IPS DF 6.9 (cell line): ENCODE results near the gene TUBA3E.
"Not testable (repeated sequence)": the region's sequence is repeated elsewhere in the genome, so short reads cannot be mapped to it uniquely, and the experiment has no call there.

Experiments used
- DNase-seq: peaks from one replicate; pipeline ENCODE4 v3.0.0-alpha.2; 2013; ENCODE audit warnings: low read depth, low spot score
- H3K27ac ChIP-seq: one replicate; pipeline ENCODE4 v1.5.1; 2013; ENCODE audit warnings: low read length, control low read depth
- H3K27me3 ChIP-seq: 2 replicates; pipeline ENCODE4 v1.6.1; 2013; ENCODE audit warnings: mild to moderate bottlenecking, low read length; ENCODE audit not compliant: control insufficient read depth, insufficient read depth
- H3K36me3 ChIP-seq: 2 replicates; pipeline ENCODE4 v1.6.1; 2013; ENCODE audit warnings: low read length; ENCODE audit not compliant: control insufficient read depth, insufficient read depth
- H3K4me1 ChIP-seq: 2 replicates; pipeline ENCODE4 v1.6.1; 2013; ENCODE audit warnings: low read length; ENCODE audit not compliant: control insufficient read depth, insufficient read depth
- H3K4me3 ChIP-seq: 2 replicates; pipeline ENCODE4 v1.5.1; 2013; ENCODE audit warnings: mild to moderate bottlenecking, low read length
- H3K9me3 ChIP-seq: 2 replicates; pipeline ENCODE4 v1.6.1; 2013; ENCODE audit warnings: low read length, inconsistent platforms; ENCODE audit not compliant: control insufficient read depth, insufficient read depth
- WGBS: extraction: QIAGEN DNeasy Blood & Tissue Kit; methylation state at CpG from one replicate; pipeline ENCODE4 v1.1.7; 2013; ENCODE audit warnings: mixed read lengths, missing lambda C conversion rate; ENCODE audit not compliant: insufficient read length, insufficient coverage; 5-methylcytosine and 5-hydroxymethylcytosine counted together

The TUBA3E gene

DNA sequence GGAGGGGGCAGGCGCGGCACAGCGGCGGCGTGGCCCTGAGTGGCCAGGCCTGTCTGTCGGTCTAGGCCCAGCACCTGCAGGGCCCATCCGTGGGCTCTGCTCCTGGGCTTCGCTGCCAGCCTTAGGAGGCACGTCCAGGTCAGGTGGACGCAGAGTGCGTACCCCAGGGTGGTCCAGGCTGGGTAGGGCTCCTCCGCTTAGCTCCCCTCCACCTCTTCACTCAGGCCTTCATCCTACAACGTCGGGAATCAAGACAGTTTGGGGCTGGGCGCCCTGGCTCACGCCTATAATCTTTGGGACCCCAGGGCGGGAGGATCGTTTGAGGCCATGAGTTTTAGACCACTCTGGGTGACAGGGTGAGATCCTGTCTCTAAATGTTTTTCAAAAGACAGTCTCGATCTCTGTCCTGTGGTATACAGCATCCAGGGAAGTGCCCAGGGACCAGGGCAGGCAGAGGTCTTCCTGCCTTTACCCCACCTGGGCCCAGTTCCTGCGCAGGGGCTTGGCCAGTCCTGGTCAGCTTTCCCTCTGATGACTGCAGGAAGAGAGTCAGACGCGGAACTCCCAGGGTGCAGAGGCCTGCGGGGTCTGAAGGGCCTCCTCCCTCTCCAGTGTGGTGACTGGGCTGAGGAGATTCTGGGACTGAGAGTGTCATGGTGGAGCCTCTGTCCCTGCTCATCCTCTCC is 15.3 kb downstream of the TUBA3E start:
- not testable (repeated sequence) for H3K27ac ChIP-seq, DNase-seq, H3K27me3 ChIP-seq, H3K4me1 ChIP-seq, H3K36me3 ChIP-seq, H3K9me3 ChIP-seq
- no CpG with 5 or more reads among the region's 23 CpGs for WGBS
- H3K4me3 ChIP-seq, result peak overlapping the region; percentile 37; the same call in 1 of the 2 replicates

DNA sequence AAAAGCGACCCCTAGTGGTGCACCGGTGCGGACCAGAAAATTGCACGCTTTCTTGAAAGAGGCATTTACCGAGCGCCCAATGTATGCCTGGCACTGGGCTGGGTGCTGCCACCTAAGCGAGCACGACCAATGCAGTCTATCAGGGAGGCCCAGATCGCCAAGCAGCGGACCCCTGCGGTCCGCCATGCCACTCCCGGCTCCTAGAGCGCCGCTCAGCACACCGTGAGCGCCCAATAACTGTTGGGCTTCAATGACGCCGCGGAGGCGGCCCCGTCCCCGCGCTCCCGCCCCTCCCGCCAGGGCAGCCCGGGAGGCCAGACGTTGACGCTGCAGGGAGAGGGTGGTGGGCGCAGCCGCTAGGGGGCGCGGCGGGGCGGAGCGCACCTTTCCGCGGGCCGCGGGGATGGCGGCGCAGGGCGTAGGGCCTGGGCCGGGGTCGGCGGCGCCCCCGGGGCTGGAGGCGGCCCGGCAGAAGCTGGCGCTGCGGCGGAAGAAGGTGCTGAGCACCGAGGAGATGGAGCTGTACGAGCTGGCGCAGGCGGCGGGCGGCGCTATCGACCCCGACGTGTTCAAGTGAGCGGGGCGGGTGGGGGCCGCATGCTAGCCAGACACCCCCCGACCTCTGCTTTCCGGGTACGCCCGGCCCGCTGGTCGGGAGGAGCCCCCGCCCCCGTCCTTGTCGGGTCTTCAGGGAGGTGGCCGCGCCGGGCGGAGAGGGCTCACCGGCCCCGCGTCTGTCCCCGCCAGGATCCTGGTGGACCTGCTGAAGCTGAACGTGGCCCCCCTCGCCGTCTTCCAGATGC is 16.2 kb downstream of the TUBA3E start, which contains the start of gene MZT2B:
Gene MZT2B, plus strand, starts transcription at position 383 of the 803 bp plus-strand sequence. Its CDS starts 21 bp downstream, at position 404.
- not testable (repeated sequence) for H3K4me1 ChIP-seq, H3K27me3 ChIP-seq, H3K27ac ChIP-seq, H3K36me3 ChIP-seq, H3K9me3 ChIP-seq
- WGBS, result no CpG with 5 or more reads among the region's 86 CpGs
- DNase-seq, result peak; percentile 52
- H3K4me3 ChIP-seq, result peak within 1 kb of the TSS; percentile 80

DNA sequence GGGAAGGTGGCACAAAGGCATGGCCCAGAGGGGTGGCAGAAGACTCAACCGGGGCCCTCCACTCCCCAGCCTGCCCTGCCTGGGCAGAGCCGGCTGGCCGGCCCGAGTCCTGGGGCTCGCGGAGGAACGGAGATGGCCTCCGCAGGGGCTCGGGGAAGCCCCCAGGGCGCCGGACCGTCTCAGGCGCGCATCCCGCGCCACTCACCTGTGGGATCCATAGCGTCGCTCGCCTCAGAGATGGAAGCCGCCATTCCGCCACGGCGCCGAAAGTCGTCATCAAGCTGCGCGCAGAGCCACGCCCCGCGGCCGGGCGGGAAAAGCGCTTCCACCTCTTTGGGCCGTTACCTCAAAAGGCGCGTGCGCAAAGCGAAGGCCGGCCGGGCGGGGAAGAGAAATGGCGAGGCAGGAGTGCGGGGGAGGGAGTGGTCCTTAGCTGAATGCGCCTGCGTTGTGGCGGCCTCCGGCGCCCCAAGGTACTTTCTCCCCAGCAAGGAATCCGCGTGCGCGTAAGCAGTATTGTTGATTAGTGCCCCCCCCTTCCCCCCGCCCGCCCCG is 16.8 kb downstream of the TUBA3E start, which contains the start of gene SMPD4:
Gene SMPD4, minus strand, starts transcription at position 278 of the 555 bp plus-strand sequence. CDS start 5,010 bp downstream, outside the sequence.
- Histone ChIP-seq H3K4me1 (no peaks in the 10 kb centered on the region), H3K9me3 (no peaks in the 10 kb centered on the region), H3K36me3 (peaks cover 6% of the 10 kb centered on the region; the same call in 1 of the 2 replicates), H3K27me3 (no peaks in the 10 kb centered on the region), H3K4me3 (peak within 1 kb of the TSS; percentile 80), H3K27ac (no peak within 1 kb of the TSS)
- peak; percentile 71 for DNase-seq
- no CpG with 5 or more reads among the region's 55 CpGs for WGBS

GRCh38 chr2:130180404-130181324 is 17.6 kb downstream of the TUBA3E start:
- H3K9me3 ChIP-seq, H3K36me3 ChIP-seq, H3K4me1 ChIP-seq, H3K27me3 ChIP-seq, DNase-seq, H3K27ac ChIP-seq: not testable (repeated sequence)
- WGBS, result no CpG with 5 or more reads among the region's 38 CpGs
- H3K4me3 ChIP-seq, result peak overlapping the region; percentile 80

- not testable (repeated sequence) for H3K27ac ChIP-seq, H3K9me3 ChIP-seq, H3K4me1 ChIP-seq, DNase-seq, H3K27me3 ChIP-seq, H3K36me3 ChIP-seq, H3K4me3 ChIP-seq
- no CpG with 5 or more reads among the region's 5 CpGs for WGBS
Measured at GRCh38 chr2:130174866-130175265, 23.4 kb downstream of the TUBA3E start.

DNA sequence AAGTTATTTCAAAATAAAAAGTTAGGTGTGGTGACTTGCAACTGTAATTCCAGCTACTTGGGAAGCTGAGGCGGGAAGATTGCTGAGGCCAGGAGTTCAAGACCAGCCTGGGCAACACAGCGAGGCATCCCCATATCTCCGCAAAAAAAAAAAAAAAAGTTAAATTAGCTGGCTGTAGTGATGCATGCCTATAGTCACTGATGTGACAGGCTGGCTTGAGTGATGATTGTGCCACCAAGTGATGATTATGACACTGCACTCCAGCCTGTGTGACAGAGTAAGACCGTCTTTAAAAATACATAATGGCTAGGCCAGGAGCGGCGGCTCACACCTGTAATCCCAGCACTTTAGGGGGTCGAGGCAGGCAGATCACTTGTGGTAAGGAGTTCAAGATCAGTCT is 28.3 kb downstream of the TUBA3E start:
- no CpG with 5 or more reads among the region's 7 CpGs for WGBS
- DNase-seq, result no peak
- peaks cover 24% of the 10 kb centered on the region for H3K36me3 ChIP-seq

DNA sequence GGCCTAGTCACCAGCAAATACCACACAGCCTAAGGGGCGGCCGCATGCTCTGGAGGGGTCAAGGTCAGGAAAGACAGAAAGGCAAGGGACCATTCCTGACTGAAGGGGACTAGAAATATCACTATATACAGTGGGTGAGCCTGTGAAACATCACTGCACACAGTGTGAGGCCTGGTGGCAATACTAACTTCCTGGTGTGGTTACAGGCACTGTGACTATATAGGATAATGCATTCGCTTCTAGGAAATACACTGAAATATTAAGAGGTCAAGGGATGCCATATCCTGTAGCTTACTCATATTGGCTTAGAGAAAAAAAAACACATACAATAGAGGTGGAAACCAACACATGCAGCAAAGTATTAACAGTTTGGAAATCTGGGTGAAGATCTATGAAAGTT is 29.1 kb downstream of the TUBA3E start:
- peaks cover 24% of the 10 kb centered on the region for H3K36me3 ChIP-seq
- H3K4me1 ChIP-seq, H3K27me3 ChIP-seq, H3K27ac ChIP-seq, H3K9me3 ChIP-seq, H3K4me3 ChIP-seq, DNase-seq: not testable (repeated sequence)
- no CpG with 5 or more reads among the region's 3 CpGs for WGBS

More for the DNA sequence above, 28.3 kb downstream of the TUBA3E start:
- Histone ChIP-seq H3K4me1 (no peaks in the 10 kb centered on the region), H3K4me3 (no peak overlapping the region), H3K27ac (no peak overlapping the region), H3K9me3 (no peaks in the 10 kb centered on the region), H3K27me3 (no peaks in the 10 kb centered on the region)

GRCh38 chr2:130166611-130167010 is 31.6 kb downstream of the TUBA3E start:
- H3K27ac ChIP-seq, result not testable (repeated sequence)
- WGBS, result no CpG with 5 or more reads among the region's 3 CpGs
- H3K36me3 ChIP-seq, result peaks cover 29% of the 10 kb centered on the region; the same call in 1 of the 2 replicates

DNA sequence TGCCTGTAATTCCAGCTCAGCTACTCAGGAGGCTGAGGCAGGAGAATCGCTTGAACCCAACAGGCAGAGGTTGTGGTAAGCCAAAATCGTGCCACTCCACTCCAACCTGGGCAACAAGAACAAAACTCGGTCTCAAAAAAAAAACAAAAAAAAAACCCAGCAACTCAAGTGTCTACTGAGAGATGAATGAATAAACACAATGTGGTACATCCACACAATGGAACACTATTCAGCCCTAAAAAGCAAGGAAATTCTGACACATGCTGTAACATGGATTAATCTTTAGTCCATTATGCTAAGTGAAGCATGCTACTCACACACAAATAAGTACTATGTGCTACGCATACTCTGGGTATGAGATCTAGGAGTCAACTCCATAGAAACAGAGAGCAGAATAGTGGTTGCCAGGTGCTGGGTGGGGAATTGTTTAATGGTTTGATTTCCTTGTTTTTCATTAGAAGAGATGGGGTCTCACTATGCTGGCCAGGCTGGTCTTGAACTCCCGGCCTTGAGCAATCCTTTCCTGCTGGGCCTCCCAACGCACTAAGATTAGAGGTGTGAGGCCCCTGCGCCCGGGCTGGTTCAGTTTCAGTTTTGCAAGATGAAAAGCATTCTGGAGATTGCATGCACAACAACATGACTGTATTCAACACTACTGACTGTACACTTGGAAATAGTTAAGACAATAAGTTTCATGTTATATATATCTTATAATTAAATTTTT is 32.8 kb downstream of the TUBA3E start:
- no CpG with 5 or more reads among the region's 8 CpGs for WGBS
- no peak for DNase-seq
- peaks cover 26% of the 10 kb centered on the region; the same call in 1 of the 2 replicates for H3K36me3 ChIP-seq

More at GRCh38 chr2:130166611-130167010, 31.6 kb downstream of the TUBA3E start:
- not testable (repeated sequence) for DNase-seq, H3K27me3 ChIP-seq, H3K4me3 ChIP-seq, H3K4me1 ChIP-seq, H3K9me3 ChIP-seq

More for the DNA sequence above, 32.8 kb downstream of the TUBA3E start:
- Histone ChIP-seq H3K9me3 (no peaks in the 10 kb centered on the region), H3K4me1 (no peaks in the 10 kb centered on the region), H3K27me3 (no peaks in the 10 kb centered on the region), H3K4me3 (no peak overlapping the region), H3K27ac (no peak overlapping the region)
